NCI-H128 (cell line): ENCODE measurements around the gene JUNB.

Experiments used
- DNase-seq: peaks from one replicate; lab custom pipeline; 2025; ENCODE audit not compliant: unreplicated experiment; lab: John Stamatoyannopoulos, UW

The JUNB gene

GRCh38 chr19:12773571-12773970, 17.7 kb upstream of the JUNB start:
- DNase-seq, result no peak

DNA sequence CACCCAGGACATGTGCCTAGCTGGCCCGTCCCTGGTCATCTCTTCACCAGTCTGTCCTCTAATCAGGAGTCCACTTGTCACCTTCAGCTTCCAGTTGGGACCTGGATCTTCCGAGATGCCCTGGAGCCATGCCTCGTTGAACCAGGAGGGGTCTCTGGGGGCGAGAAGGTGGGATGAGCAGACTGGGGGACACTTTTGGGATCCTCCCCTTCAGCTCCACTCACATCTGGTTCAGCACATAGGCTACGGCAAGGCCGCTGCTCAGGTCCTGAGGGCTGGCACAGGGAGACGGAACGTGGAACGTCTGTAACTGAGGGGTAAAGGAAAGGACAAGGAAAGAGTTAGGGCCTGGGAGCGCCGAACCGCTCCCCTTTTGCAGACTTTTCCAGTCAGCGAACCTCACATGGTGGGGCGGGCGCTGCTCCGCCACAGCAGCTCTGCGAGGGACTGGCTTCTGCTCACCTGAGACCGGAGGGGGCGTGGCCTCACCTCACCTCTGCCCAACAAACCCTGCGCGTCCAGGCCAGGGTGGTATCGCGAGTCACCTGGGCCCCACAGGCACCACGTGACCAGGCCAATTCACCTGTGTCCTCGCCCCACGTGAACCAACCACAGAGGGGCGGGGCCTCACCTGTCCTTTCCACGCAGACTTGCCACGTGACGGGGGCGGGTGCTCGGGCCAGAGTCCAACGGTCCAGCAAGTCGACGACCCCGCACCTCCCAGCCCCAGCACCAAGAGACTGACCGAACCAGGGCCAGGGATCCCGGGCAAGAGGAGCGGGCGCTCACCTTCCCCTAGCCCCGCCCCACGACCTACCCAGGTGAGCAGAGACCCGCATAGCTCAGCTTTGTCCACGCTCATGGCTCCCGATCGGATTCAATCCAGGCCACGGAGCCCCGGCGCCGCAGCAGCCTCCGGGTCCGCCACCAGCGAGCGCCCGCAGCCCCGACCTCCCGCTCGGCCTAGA, 16.4 kb upstream of the JUNB start, which contains the start of gene HOOK2:
Gene HOOK2 (minus strand): TSS at position 965 of the 968 bp plus-strand sequence. CDS start 103 bp downstream, at position 862.
- DNase-seq, result peak; percentile 70

DNA sequence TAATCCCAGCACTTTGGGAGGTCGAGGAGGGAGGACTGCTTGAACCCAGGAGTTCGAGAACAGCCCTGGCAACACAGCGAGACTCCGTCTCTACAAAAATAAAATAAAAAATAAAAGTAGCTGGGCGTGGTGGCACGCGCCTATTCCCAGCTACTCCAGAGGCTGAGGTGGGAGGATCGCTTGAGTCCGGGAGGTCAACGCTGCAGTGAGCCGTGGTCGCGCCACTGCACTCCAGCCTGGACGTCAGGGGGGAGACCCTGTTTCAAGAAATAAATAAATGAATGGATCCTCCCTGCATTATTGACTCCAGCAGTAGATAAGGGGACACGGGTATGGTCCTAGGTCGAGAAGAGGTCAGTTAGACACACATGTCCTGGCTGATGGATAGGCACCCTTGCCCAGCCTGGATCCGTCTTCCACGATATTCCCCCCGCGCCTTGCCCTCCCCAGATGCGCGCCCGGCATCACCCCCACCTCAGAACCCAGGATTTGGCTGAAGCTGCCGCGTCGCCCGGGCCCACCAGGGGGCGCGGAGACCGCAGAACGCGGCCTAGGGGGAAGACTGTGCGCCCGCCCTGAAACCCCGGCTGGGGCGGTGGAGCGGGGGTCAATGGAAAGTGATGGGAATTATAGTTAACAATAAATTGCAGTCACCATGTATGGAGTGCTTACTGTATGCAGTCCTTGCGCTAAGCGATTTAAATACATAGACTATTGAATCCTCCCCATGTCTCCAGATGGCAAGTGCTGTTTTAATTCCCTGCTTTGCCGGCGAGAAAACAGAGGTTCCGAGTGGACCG, 13.9 kb upstream of the JUNB start:
- DNase-seq, result peak; percentile 51

DNA sequence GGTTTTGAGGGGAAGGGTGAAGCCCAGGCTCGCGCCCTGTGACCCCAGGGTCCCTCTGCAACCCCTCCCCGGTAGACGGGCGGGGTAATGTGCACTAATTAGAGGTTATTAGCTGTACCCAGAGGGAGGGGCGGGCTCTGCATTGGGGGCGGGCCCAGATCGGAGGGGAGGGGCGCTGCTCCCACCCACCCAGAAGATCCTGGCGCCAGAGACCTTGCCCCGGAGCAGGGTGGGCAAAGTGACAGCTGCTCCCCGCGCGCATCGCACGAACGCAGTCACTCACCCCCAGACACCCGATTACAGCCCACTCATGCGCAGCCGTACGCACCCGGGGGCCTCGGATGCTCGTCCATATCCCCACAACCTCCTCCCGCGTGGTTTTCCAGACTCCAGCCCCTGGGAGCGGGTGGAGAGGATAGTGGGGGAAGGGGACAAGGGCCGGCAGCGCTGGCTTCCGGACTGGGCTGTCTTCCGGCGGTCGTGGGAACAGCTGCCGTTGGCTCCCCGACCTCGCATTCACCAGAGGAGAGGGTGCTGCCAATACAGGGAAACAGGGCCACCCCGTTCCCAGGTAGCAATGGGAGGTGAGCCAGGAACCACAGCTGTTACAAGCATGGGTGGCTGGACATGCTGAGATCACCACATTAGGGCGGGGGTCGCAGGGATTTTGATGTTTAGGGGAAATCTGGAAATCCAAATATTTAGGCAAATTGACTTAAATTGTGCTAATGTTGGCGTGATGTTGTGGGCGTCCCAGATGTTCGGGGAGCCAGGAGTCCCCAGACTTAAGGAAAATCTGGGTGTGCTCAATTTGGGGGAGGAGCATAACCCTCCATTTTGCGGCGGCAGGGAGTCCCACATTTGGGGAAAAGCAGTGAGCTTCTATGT, 13.0 kb upstream of the JUNB start:
- peak; percentile 50 for DNase-seq

- DNase-seq, result no peak
These were observed 12.5 kb upstream of the JUNB start for GRCh38 chr19:12778905-12779161.

DNA sequence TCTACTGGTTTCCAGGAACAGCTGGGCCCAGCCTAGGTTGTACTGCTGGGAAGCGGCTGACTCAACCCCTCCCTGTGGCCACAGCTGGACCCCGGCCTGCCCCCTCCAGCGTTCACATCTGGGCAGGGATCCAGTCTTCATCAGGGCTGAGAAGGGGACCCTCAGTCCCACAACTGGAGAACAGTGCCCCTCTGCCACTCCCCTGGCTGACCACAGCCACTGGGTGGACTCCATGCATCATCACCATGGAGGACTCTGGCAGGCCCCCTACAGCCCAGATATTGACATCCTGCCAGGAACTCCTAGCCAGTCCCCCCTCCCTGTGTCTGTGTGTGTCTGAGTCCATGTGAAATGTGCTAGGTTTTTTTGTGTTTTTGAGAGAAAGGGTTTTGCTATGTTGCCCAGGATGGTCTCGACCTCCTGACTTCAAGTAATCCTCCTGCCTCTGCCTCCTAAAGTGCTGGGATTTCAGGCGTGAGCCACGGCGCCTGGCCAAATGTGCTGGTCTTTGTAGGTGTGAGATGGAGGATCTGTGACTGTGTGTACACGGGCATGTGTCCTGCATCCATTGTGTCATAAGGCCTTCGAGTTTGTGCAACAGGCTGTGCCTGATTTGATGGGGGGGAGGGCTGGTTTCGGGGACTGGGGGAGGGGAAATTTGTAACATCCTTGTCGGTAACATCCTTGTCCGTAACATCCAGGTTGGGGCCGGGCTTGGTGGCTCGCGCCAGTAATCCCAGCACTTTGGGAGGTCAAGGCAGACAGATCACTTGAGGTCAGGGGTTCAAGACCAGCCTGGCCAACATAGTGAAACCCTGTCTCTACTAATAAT, 11.9 kb upstream of the JUNB start:
- no peak for DNase-seq

DNA sequence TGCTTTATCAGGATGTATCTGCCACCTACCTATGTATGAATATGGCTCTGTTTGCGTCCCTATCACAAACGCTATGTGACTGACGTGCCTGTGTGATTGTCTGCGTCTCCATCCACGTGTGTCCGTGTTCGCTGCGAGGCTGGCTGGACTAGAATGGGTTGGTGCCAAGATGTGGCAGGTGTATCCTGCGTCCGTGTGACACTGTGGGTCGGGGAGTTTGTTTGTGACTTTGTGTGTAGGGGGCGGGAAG, 9.2 kb upstream of the JUNB start:
- DNase-seq, result no peak

DNA sequence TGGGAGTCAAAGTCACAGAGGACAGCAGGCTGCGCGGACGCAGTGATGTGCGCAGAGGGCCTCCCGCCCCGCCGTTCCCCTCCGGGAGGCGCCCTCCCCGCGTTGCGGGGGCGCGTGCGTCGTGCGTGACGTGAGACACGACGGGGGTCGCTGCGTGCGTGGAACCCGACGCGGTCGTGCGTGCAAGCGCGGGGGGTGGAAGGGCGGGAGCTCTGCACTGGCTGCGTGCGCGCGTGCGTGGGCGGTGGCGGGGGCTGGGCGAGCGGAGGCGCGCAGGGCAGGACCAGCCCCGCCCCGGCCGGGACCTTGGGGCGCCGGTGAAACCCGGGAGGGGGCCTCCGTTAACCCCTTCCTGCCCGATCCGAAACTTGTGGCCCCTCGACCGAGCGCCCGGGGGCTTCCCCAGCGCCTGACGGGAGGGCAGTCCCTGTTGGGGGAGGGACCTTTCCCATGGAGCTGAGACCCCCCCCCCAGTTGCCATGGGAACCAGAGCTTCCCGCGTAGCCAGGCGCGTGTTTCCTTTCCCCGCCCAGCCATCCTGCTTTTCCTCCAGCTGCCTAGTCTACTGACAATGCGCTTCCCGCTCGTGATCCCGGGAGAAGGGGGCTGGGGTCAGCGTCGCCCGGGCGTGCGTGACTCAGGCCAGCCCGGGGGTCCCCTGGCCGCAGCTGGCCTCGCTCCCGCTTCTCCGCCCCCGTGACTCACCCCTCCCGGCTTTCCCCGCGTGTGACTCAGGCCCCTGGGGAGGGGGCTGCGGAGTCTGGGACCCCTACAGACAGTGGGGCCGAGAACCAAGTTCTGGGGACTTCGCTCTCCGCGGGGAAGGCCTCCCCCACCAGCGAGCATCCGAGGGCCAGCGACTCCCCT, 8.6 kb upstream of the JUNB start:
- peak; percentile 71 for DNase-seq

GRCh38 chr19:12783291-12783848, 7.9 kb upstream of the JUNB start:
- DNase-seq, result no peak

GRCh38 chr19:12783849-12784393, 7.4 kb upstream of the JUNB start:
- no peak for DNase-seq

DNA sequence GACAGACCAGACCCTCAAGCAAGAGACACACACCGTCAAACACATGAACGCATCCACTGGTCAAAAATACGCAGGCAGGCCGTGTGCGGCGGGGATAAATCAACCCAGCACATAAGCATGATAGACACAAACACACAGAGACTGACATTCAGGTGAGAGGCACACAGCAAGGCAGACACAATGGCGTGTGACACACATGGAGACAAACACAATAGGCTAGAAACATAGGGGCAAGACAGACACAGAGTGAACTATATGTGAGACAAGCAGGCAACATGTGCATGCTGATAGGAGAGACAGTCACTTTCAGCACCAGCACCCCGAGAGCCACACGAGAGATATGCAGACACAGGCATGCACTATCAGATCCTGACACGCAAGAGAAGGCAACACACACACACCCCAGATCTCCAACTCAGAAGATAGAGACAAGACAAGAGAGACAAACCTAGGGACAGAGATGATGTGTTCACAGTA, 6.9 kb upstream of the JUNB start:
- no peak for DNase-seq

GRCh38 chr19:12784871-12785430, 6.3 kb upstream of the JUNB start:
- no peak for DNase-seq

DNA sequence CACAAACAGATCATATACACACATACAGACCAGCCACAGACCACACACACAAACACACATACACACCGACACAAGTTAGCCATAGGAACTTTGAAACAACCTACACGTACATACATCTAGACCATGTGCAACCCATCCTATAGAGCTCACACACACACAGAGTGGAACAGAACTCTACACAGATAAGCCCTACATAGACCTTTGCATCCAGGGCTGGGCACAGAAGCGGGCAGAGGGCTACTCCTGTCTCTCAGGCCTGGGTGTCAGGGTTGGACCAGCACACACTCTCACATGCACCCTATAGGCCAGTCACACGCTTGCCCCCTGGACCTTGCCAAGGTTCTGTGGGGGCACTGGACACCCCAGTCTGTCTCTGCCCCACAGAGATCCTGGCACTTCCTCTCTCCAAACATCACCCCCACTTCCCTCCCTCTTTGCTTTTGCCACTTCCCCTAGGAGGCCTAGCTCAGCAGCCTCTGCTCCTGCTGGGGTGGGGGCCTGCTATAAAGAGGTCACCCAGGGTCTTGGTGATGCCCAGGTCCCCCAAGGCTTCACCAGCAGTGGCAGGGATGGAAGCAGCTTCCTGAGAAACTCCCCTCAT, 5.8 kb upstream of the JUNB start:
- DNase-seq, result no peak

DNA sequence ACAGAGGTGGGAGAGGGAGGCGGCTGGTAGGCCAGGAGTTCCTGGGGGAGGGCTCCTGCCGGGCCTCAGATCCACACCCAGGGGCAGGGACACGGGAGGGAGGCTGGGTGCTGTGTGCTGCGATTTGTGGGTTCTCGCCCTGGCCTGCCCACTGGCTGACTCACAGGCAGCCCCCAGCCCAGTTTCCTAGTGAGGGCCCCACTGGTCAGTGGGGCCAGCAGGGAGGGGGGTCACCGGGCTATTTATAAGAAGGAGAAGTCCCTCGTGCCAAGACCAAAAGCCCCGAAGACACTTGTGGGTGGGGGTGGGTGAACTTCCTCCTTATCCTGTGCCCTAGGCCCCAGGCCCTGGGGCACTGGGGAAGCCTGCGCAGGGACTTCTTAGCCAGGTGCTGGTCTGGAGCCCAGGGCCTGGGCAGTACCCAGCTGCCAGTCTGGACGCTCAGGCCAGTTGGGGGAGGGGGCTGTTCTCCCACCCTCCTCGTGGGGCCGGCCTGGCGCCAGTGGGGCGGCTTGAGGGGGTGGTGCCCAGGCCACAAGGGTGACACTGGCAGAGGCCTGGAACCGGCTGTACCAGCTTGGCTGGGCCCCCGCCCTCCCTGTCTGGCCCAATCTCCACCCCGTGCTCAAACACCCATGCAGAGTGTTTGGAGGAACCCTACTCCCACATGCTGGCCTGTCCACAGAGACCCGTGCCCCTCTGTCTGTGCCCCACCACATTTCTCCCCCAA, 5.0 kb upstream of the JUNB start:
- no peak for DNase-seq

GRCh38 chr19:12786952-12787351, 4.3 kb upstream of the JUNB start:
- DNase-seq, result no peak

DNA sequence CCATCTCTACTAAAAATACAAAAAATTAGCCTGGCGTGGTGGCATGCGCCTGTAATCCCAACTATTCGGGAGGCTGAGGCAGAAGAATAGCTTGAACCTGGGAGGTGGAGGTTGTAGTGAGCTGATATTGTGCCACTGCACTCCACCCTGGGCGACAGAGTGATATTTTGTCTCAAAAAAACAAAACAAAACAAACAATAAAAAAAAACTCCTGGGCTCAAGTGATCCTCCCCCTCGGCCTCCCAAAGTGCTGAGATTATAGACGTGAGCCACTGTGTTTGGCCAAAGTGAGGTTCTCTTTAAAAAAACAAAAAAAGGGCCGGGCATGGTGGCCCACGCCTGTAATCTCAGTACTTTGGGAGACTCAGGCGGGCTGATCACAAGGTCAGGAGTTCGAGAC, 3.8 kb upstream of the JUNB start:
- no peak for DNase-seq

DNA sequence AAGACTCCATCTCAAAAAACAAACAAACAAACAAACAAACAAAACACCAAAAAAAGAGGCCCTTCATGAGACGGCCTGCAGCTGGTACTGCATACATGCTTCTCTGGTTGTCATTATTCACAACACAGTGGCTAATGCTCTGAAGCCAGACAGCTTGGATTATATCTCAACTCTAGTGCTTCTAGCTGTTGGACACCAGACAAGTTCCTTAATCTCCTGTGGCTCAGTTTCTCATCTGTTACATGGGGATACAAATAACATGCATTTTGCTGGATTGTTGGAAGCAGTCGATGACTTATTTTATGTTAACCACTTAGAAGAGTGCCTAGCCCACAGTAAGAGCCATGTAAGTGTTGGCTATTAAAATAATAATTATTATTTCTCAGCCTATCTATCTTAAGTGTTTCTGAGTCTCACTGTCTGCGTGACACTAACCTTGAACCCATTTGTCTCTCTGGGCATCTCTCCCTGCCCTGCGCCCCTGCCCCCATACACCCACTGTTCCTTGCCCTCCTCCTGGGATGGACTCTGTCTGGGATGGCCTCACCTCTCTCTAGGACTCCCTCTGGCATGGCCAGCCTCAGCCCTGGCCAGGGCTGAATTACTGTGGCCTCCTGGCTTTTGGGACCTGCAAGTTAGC, 3.1 kb upstream of the JUNB start:
- no peak for DNase-seq
